SU-DHL-6 (cell line): ENCODE measurements around the gene ENO2.

ENCODE experiments used
- CTCF ChIP-seq: fragments of 200-600 bp; sonication (generic); IDR thresholded peaks from one replicate; pipeline ENCODE4 v1.5.1; 2017; ENCODE audit warnings: antibody characterized with exemption, mild to moderate bottlenecking, low read length, moderate library complexity; ENCODE audit not compliant: insufficient read depth, poor library complexity, severe bottlenecking
- EZH2phosphoT487 ChIP-seq: fragments of 200-600 bp; sonication (generic), shearing (Covaris generic); conservative IDR thresholded peaks from 2 replicates; pipeline ENCODE4 v1.6.1; 2018; ENCODE audit warnings: mild to moderate bottlenecking, antibody characterized with exemption, low read length, moderate library complexity, mixed read lengths

DNA sequence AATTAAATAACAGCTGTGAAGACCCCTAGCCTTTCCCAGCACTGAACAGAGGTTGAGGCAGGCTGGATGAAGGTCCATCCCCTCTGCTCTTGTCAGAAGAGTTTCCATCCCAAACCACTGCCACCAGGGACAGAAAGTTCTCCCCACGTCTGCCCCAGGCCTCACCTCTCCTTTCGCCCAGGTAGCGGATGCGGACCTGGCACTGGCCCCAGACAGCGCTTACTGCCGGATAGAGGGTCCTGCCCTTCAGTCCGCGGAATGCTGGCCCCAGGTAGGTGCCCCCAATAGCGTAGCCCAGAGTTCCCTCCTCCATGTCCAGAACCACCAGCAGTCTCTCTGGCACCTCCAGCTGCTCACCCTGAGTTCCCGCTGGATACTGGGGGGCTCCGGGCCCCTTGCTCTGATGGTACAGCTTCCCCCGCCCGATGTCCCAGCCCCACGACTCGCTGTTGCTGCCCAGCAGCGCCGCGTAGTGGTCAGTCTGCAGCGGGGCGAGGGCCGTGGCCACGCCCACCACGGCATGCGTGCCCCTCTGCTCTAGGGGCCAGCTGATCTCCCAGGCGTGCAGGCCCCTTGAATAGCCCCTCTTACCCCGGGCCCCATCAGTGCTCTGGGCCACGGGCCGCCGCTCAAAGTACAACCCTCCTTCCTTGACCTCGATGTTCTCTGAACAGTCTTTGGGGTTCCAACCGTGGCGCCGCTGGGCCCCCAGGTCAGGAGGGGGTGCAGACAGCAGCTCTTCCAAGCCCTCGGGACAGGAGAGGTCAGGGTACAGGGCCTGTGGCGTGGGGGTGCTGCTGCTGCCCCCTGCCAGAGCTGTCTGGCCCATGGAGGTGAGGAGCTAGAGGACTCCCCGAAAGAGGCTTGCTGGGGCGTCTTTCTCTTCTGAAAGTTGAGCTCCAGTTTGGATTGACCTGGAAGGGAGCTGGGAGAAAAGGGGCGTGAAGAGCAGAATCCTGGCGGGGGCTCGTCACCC lies 42.0 kb upstream of the ENO2 start:
- peak; percentile 90 for TF ChIP-seq CTCF
- no peak for TF ChIP-seq EZH2phosphoT487
